DOHH2 (cell line): Measurements from ENCODE around the gene EHHADH.

ENCODE experiments used
- H3F3A ChIP-seq: fragments of 200-600 bp; sonication (generic), shearing (Covaris generic); 2 replicates; pipeline ENCODE4 v1.6.0; 2016; ENCODE audit warnings: antibody characterized with exemption, mild to moderate bottlenecking; ENCODE audit not compliant: control insufficient read depth, insufficient read depth
- H3K27ac ChIP-seq: fragments of 200-600 bp; sonication (generic); 2 replicates; pipeline ENCODE4 v1.5.1; 2014; ENCODE audit warnings: low read depth, mild to moderate bottlenecking, low read length, moderate library complexity
- H3K27me3 ChIP-seq: fragments of 200-600 bp; sonication (generic); 2 replicates; pipeline ENCODE4 v1.6.1; 2014; ENCODE audit warnings: mild to moderate bottlenecking, low read length, mixed read lengths; ENCODE audit not compliant: control insufficient read depth
- H3K36me3 ChIP-seq: fragments of 200-600 bp; sonication (generic); 2 replicates; pipeline ENCODE4 v1.6.1; 2014; ENCODE audit warnings: mild to moderate bottlenecking, low read length, moderate library complexity, mixed read lengths; ENCODE audit not compliant: control insufficient read depth
- H3K4me1 ChIP-seq: fragments of 200-600 bp; sonication (generic); 2 replicates; pipeline ENCODE4 v1.6.1; 2014; ENCODE audit warnings: mild to moderate bottlenecking, low read length, mixed read lengths; ENCODE audit not compliant: control insufficient read depth
- H3K4me2 ChIP-seq: fragments of 200-600 bp; sonication (generic); 2 replicates; pipeline ENCODE4 v1.6.0; 2014; ENCODE audit warnings: mild to moderate bottlenecking, low read length, moderate library complexity
- H3K4me3 ChIP-seq: fragments of 200-600 bp; sonication (generic); 2 replicates; pipeline ENCODE4 v1.5.1; 2014; ENCODE audit warnings: mild to moderate bottlenecking, low read length, mixed read lengths
- H3K79me2 ChIP-seq: fragments of 200-600 bp; sonication (generic); 2 replicates; pipeline ENCODE4 v1.6.1; 2014; ENCODE audit warnings: mild to moderate bottlenecking, low read length, mixed read lengths; ENCODE audit not compliant: control insufficient read depth
- H3K9me2 ChIP-seq: fragments of 200-600 bp; sonication (generic); replicated peaks from 2 replicates; pipeline ENCODE4 v1.6.1; 2014; ENCODE audit warnings: mild to moderate bottlenecking, low read length, mixed read lengths; ENCODE audit not compliant: control insufficient read depth
- H3K9me3 ChIP-seq: fragments of 200-600 bp; sonication (generic); 2 replicates; pipeline ENCODE4 v1.6.1; 2014; ENCODE audit warnings: antibody characterized with exemption, low read length, mixed read lengths; ENCODE audit not compliant: control insufficient read depth, insufficient read depth
- H4K20me1 ChIP-seq: fragments of 200-600 bp; sonication (generic); 2 replicates; pipeline ENCODE4 v1.6.0; 2014; ENCODE audit warnings: low read depth, mild to moderate bottlenecking, antibody characterized with exemption, low read length, moderate library complexity; ENCODE audit not compliant: control insufficient read depth, insufficient read depth
- EZH2phosphoT487 ChIP-seq: fragments of 200-600 bp; sonication (generic); IDR thresholded peaks from 2 replicates; pipeline ENCODE4 v1.6.1; 2017; ENCODE audit warnings: borderline replicate concordance, mild to moderate bottlenecking, antibody characterized with exemption, low read length, moderate library complexity, mixed read lengths
- TF ChIP-seq, protein P1 (sequence below): fragments of 200-600 bp; sonication (generic); IDR thresholded peaks from one replicate; pipeline ENCODE4 v1.5.1; 2014; ENCODE audit warnings: antibody characterized with exemption, mild to moderate bottlenecking, low read depth, low read length; ENCODE audit not compliant: poor library complexity, severe bottlenecking

EHHADH gene

DNA sequence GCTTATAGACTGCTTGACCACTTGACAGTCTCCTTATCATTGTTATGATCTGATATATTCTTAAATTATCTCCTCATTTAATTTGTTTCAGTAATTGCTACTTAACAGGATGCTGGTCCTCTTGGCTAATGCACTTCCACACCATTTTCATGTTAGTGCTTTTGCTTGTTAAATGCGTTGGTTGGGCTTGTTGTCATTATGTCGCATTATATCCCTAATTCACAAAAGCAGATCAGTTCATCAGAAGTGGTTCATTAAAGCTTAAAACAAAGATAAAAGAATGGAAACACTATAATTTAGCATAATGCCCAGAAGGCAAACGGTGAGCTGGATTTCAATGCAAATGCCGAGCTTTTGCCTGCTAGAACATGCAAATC lies 17.1 kb upstream of the EHHADH start:
- no peaks in the 10 kb centered on the region for H3F3A ChIP-seq
- no peak overlapping the region for H3K4me3 ChIP-seq
- no peaks in the 10 kb centered on the region for H3K9me3 ChIP-seq
- no peaks in the 10 kb centered on the region for H3K4me1 ChIP-seq
- H3K79me2 ChIP-seq: no peaks in the 10 kb centered on the region
- TF ChIP-seq, protein P1, sequence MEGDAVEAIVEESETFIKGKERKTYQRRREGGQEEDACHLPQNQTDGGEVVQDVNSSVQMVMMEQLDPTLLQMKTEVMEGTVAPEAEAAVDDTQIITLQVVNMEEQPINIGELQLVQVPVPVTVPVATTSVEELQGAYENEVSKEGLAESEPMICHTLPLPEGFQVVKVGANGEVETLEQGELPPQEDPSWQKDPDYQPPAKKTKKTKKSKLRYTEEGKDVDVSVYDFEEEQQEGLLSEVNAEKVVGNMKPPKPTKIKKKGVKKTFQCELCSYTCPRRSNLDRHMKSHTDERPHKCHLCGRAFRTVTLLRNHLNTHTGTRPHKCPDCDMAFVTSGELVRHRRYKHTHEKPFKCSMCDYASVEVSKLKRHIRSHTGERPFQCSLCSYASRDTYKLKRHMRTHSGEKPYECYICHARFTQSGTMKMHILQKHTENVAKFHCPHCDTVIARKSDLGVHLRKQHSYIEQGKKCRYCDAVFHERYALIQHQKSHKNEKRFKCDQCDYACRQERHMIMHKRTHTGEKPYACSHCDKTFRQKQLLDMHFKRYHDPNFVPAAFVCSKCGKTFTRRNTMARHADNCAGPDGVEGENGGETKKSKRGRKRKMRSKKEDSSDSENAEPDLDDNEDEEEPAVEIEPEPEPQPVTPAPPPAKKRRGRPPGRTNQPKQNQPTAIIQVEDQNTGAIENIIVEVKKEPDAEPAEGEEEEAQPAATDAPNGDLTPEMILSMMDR: no peak
- no peak for TF ChIP-seq EZH2phosphoT487
- no peak overlapping the region for H3K4me2 ChIP-seq
- H3K27me3 ChIP-seq: peaks cover 10% of the 10 kb centered on the region
- no peak overlapping the region for H3K27ac ChIP-seq
- H3K36me3 ChIP-seq: no peaks in the 10 kb centered on the region
- no peaks in the 10 kb centered on the region for H3K9me2 ChIP-seq
- H4K20me1 ChIP-seq: no peaks in the 10 kb centered on the region

DNA sequence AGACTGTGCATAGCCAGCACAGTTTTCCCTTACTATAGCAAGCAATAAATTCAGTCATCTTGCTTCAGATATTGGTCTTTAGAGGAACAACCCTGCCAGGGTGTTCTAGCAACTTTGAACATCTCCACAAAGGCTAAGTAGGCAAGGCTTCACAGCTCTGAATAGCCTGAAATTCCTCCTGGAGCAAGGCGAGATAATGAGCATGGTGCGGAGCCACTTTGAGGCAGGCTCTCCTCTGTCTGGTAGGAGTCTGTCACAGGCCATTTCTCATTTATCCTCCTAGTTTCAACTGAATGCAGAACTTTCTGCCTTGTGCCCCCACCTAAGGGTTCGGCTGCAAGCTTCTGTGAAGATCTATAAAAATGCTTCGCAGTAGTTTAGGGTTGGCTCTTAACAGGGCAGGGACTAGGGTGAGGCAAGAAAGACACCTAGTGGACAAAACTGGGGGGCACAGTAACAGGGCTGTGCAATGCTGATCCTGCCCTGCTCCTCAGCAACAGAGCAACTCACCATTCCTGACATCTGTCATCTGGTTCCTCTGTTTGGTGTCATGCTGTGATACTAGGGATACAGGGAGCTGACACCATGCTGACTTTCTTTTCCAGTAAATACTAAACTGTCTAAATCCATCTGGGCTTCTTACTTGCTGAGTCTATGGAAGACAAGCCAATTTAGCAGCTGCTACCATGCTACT lies 16.6 kb upstream of the EHHADH start:
- TF ChIP-seq, protein P1: peak; percentile 49
- TF ChIP-seq EZH2phosphoT487: no peak
- Histone ChIP-seq H4K20me1 (no peaks in the 10 kb centered on the region), H3K9me3 (no peaks in the 10 kb centered on the region), H3K4me2 (no peak overlapping the region), H3F3A (no peaks in the 10 kb centered on the region), H3K4me3 (no peak overlapping the region), H3K9me2 (no peaks in the 10 kb centered on the region), H3K4me1 (no peaks in the 10 kb centered on the region), H3K27ac (no peak overlapping the region), H3K27me3 (peaks cover 10% of the 10 kb centered on the region), H3K79me2 (no peaks in the 10 kb centered on the region), H3K36me3 (no peaks in the 10 kb centered on the region)

DNA sequence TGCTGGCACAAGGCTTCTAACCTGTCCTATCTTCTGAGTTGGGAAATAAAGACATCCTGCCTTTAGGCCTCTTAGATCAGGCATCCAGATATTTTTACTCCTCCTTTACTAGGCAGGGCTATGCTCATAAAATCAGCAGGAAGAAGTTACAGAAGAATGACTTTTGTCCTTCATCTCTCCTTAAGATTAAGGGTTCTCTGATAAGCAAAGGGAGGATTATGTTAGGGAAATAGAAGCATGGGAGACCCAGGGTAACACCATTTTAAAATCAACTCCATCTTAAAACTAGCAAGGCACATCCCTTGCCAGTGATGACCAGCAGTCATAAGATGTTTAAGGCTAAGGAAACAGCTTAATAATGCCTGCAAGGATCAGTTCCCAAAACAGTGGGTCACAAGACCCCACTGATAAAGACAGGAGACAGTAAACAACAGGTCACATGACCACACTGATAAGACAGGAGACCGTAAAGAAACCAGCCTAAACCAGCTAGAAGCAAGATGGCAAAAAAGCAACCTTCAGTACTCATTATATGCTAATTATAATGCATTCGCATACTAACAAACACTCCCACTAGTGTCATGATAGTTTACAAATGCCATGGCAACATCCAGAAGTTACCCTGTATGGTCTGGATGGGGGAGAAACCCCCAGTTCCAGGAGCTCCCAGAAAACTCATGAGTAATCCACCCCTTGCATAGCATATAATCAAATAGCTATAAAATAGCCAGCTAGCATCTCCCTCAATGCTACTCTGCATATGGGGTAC lies 14.5 kb upstream of the EHHADH start:
- peaks cover 10% of the 10 kb centered on the region for H3K27me3 ChIP-seq
- H3K9me2 ChIP-seq: no peaks in the 10 kb centered on the region
- no peak overlapping the region for H3K4me2 ChIP-seq
- H3K4me3 ChIP-seq: no peak overlapping the region
- H3K4me1 ChIP-seq: no peaks in the 10 kb centered on the region
- H3K36me3 ChIP-seq: no peaks in the 10 kb centered on the region
- H3K9me3 ChIP-seq: no peaks in the 10 kb centered on the region
- TF ChIP-seq, protein P1: no peak
- no peak for TF ChIP-seq EZH2phosphoT487
- no peak overlapping the region for H3K27ac ChIP-seq
- H4K20me1 ChIP-seq: no peaks in the 10 kb centered on the region
- H3F3A ChIP-seq: no peaks in the 10 kb centered on the region
- H3K79me2 ChIP-seq: no peaks in the 10 kb centered on the region
